ENCODE results near the gene BCAS3. TPM values are rescaled to one million over a fixed set of nuclear protein-coding genes. Genes with fewer than 3 reads are reported as not detected.

The BCAS3 gene
- total RNA-seq, 2 experiments from 2014 or later, result 13.7 to 25.8 TPM

DNA sequence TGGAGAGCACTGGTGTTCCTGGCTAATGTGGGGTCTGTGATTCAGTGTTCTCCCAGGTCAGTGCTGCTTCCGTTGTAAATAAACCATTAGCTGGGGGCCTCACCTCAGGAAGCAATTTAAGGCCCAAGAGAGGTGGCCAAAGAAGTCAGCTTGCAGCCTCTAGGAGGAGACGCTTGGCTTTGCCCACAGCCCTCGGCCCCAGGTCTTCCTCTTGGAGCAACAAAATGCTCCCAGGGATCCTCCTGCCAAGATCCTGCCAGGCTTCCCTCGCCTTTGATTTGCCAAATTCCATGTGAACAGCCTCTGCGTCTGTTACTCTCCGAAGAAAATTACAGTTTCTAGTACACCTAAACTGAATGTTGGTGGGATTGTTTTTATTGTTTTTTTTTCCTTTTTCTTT lies 659.6 kb downstream of the BCAS3 start:
- DNase-seq (no peak), ATAC-seq (no peak)
- Mint-ChIP-seq H3K9me3 (ENCODE audit: low read depth) (no peaks in the 10 kb centered on the region), H3K27ac (no peak overlapping the region), H3K27me3 (no peaks in the 10 kb centered on the region), H3K4me3 (no peak overlapping the region), H3K4me1 (no peaks in the 10 kb centered on the region), H3K36me3 (no peaks in the 10 kb centered on the region)
- CTCF ChIA-PET, result no interaction called here

GRCh38 chr17:61338000-61338798 lies 660.5 kb downstream of the BCAS3 start:
- Mint-ChIP-seq H3K27me3 (no peaks in the 10 kb centered on the region), H3K27ac (no peak overlapping the region), H3K4me3 (no peak overlapping the region), H3K9me3 (ENCODE audit: low read depth) (no peaks in the 10 kb centered on the region), H3K36me3 (no peaks in the 10 kb centered on the region), H3K4me1 (no peaks in the 10 kb centered on the region)
- CTCF ChIA-PET, result no interaction called here
- DNase-seq (no peak), ATAC-seq (no peak)

GRCh38 chr17:61338874-61339478 lies 661.3 kb downstream of the BCAS3 start:
- Mint-ChIP-seq H3K27me3 (no peaks in the 10 kb centered on the region), H3K36me3 (no peaks in the 10 kb centered on the region), H3K4me3 (no peak overlapping the region), H3K9me3 (ENCODE audit: low read depth) (no peaks in the 10 kb centered on the region), H3K27ac (no peak overlapping the region), H3K4me1 (no peaks in the 10 kb centered on the region)
- no peak for DNase-seq
- CTCF ChIA-PET, result no interaction called here
- no peak for ATAC-seq

- H3K9me3 Mint-ChIP-seq (ENCODE audit: low read depth), result no peaks in the 10 kb centered on the region
- H3K36me3 Mint-ChIP-seq, result no peaks in the 10 kb centered on the region
- H3K27ac Mint-ChIP-seq, result no peak overlapping the region
- CTCF ChIA-PET, result no interaction called here
- DNase-seq (no peak), ATAC-seq (no peak)
- H3K4me3 Mint-ChIP-seq, result no peak overlapping the region
- no peaks in the 10 kb centered on the region for H3K27me3 Mint-ChIP-seq
- H3K4me1 Mint-ChIP-seq, result no peaks in the 10 kb centered on the region
Measured at GRCh38 chr17:61340431-61341209, 663.0 kb downstream of the BCAS3 start.

- ATAC-seq (no peak), DNase-seq (no peak)
- CTCF ChIA-PET, result no interaction called here
- Mint-ChIP-seq H3K4me3 (no peak overlapping the region), H3K4me1 (no peaks in the 10 kb centered on the region), H3K27me3 (no peaks in the 10 kb centered on the region), H3K9me3 (ENCODE audit: low read depth) (no peaks in the 10 kb centered on the region), H3K36me3 (no peaks in the 10 kb centered on the region), H3K27ac (no peak overlapping the region)
Measured at GRCh38 chr17:61343576-61343975, 665.9 kb downstream of the BCAS3 start.

- H3K4me1 Mint-ChIP-seq, result no peaks in the 10 kb centered on the region
- H3K4me3 Mint-ChIP-seq, result no peak overlapping the region
- CTCF ChIA-PET, result no interaction called here
- DNase-seq, result no peak
- H3K9me3 Mint-ChIP-seq (ENCODE audit: low read depth), result no peaks in the 10 kb centered on the region
- H3K27me3 Mint-ChIP-seq, result no peaks in the 10 kb centered on the region
- no peaks in the 10 kb centered on the region for H3K36me3 Mint-ChIP-seq
- H3K27ac Mint-ChIP-seq, result no peak overlapping the region
- no peak for ATAC-seq
Measured at GRCh38 chr17:61345061-61345460, 667.4 kb downstream of the BCAS3 start.

DNA sequence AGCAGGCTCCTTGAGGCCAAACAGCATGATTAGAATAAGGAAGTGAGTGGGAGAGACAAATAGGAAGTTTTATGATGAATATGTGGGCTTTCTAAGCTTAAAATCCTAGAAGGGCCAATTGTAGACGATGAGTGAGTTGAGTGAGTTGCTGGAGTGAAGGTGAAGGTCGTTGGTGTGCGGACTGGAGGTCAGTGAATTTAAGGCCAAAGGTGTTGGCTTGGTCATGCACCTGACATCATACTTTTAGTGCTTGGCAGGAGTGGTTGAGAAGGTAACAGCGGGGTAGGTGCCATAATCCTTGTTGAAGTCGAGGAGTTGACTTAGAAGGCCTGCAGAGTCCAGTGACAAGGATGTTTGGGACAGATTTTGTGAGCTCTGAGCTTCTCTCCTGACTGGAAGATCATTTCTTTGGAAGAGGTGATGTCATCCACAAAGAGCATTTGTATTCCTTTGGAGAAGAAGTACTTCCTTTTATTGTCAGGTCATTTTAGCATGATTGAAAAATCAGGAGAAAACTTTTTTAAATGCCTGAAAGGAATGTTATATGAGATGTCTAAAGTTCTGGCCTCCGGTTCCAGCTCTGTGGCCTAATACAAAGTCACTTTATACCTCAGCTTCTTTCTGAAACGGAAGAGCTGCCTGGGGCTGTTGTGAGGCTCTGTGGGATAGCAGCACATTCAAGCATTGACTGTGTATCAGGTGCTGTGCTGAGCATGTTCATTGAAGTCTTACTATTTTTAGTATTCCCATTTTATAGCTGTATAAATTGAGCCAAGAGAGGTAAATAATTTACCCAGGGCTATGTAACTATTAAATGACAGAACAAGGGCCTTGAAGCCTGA lies 668.4 kb downstream of the BCAS3 start:
- no peak overlapping the region for H3K27ac Mint-ChIP-seq
- DNase-seq (no peak), ATAC-seq (no peak)
- no peaks in the 10 kb centered on the region for H3K9me3 Mint-ChIP-seq (ENCODE audit: low read depth)
- no peaks in the 10 kb centered on the region for H3K36me3 Mint-ChIP-seq
- no peak overlapping the region for H3K4me3 Mint-ChIP-seq
- H3K27me3 Mint-ChIP-seq, result no peaks in the 10 kb centered on the region
- CTCF ChIA-PET, result interaction anchor here (1.4 kb wide), 1 partner anchor 13 kb away, joined by 4 read pairs; no protein-coding TSS in a partner anchor
- H3K4me1 Mint-ChIP-seq, result no peaks in the 10 kb centered on the region

GRCh38 chr17:61349350-61349749 lies 671.7 kb downstream of the BCAS3 start:
- Mint-ChIP-seq H3K9me3 (ENCODE audit: low read depth) (no peaks in the 10 kb centered on the region), H3K36me3 (no peaks in the 10 kb centered on the region), H3K4me3 (no peak overlapping the region), H3K27me3 (no peaks in the 10 kb centered on the region), H3K27ac (no peak overlapping the region), H3K4me1 (no peaks in the 10 kb centered on the region)
- DNase-seq (no peak), ATAC-seq (no peak)
- CTCF ChIA-PET, result no interaction called here

- no peak for DNase-seq
- no peak for ATAC-seq
- H3K9me3 Mint-ChIP-seq (ENCODE audit: low read depth), result no peaks in the 10 kb centered on the region
- no peak overlapping the region for H3K27ac Mint-ChIP-seq
- H3K36me3 Mint-ChIP-seq, result no peaks in the 10 kb centered on the region
- H3K4me1 Mint-ChIP-seq, result no peaks in the 10 kb centered on the region
- H3K27me3 Mint-ChIP-seq, result no peaks in the 10 kb centered on the region
- H3K4me3 Mint-ChIP-seq, result no peak overlapping the region
- CTCF ChIA-PET, result no interaction called here
Measured at GRCh38 chr17:61351745-61352407, 674.2 kb downstream of the BCAS3 start.

- Mint-ChIP-seq H3K27ac (no peak overlapping the region), H3K4me3 (no peak overlapping the region), H3K27me3 (no peaks in the 10 kb centered on the region), H3K9me3 (ENCODE audit: low read depth) (no peaks in the 10 kb centered on the region), H3K36me3 (no peaks in the 10 kb centered on the region), H3K4me1 (no peaks in the 10 kb centered on the region)
- DNase-seq (no peak), ATAC-seq (no peak)
- CTCF ChIA-PET, result no interaction called here
Measured at GRCh38 chr17:61352408-61352770, 674.7 kb downstream of the BCAS3 start.

- no peak for ATAC-seq
- CTCF ChIA-PET, result no interaction called here
- Mint-ChIP-seq H3K36me3 (no peaks in the 10 kb centered on the region), H3K27ac (no peak overlapping the region), H3K27me3 (no peaks in the 10 kb centered on the region), H3K4me3 (no peak overlapping the region), H3K9me3 (ENCODE audit: low read depth) (no peaks in the 10 kb centered on the region), H3K4me1 (no peaks in the 10 kb centered on the region)
- no peak for DNase-seq
Measured at GRCh38 chr17:61352781-61353491, 675.3 kb downstream of the BCAS3 start.

- DNase-seq (no peak), ATAC-seq (no peak)
- Mint-ChIP-seq H3K4me1 (no peaks in the 10 kb centered on the region), H3K27ac (no peak overlapping the region), H3K9me3 (ENCODE audit: low read depth) (no peaks in the 10 kb centered on the region), H3K4me3 (no peak overlapping the region), H3K36me3 (no peaks in the 10 kb centered on the region), H3K27me3 (no peaks in the 10 kb centered on the region)
- CTCF ChIA-PET, result no interaction called here
Measured at GRCh38 chr17:61353615-61354014, 676.0 kb downstream of the BCAS3 start.

Measured in activated CD8-positive, alpha-beta memory T cell treated with anti-CD3 and anti-CD28 coated beads, Interleukin-2, amount 10 ng/mL, durations not matched to agents 7 days and 5 days (primary cell).